ENCODE results near the gene NXPE4.

Gene NXPE4

GRCh38 chr11:114556135-114556534 lies 39.5 kb downstream of the NXPE4 start:
- DNase-seq = no peak

GRCh38 chr11:114553642-114554041 lies 41.9 kb downstream of the NXPE4 start:
- no peak for DNase-seq

GRCh38 chr11:114551060-114551459 lies 44.5 kb downstream of the NXPE4 start:
- DNase-seq = no peak

GRCh38 chr11:114525682-114526081 lies 69.9 kb downstream of the NXPE4 start:
- no peak for DNase-seq

GRCh38 chr11:114524122-114524521 lies 71.5 kb downstream of the NXPE4 start:
- DNase-seq = no peak

- DNase-seq = no peak
These were observed 72.8 kb downstream of the NXPE4 start for GRCh38 chr11:114522818-114523217.
